Liver (tissue), 9 donors: Measurements from ENCODE around the gene IQGAP2. TPM values are rescaled to one million over a fixed set of nuclear protein-coding genes. Genes with fewer than 3 reads are reported as not detected.

Experiments used
- DNase-seq: peaks from one replicate; pipeline ENCODE4 v3.0.0-alpha.2; 2017; ENCODE audit warnings: low spot score
- H3K27ac ChIP-seq, 2 donors: one replicate each; pipeline ENCODE4 v1.7.0; 2013; ENCODE audit warnings: inconsistent platforms in 2 of 2, low read length in 2 of 2, control low read depth in 1 of 2, low read depth in 1 of 2, mild to moderate bottlenecking in 1 of 2
- H3K27me3 ChIP-seq, 4 donors: one replicate each; pipeline versions ENCODE4 v1.6.1 to v1.7.0; 2013; ENCODE audit warnings: low read length in 3 of 4, inconsistent platforms in 1 of 4, mild to moderate bottlenecking in 1 of 4, moderate library complexity in 1 of 4; ENCODE audit not compliant: control insufficient read depth in 4 of 4, insufficient read depth in 4 of 4
- H3K36me3 ChIP-seq, 4 donors: one replicate each; pipeline versions ENCODE4 v1.6.1 to v1.7.0; 2013; ENCODE audit warnings: low read length in 3 of 4, mild to moderate bottlenecking in 3 of 4, low read depth in 1 of 4, moderate library complexity in 1 of 4; ENCODE audit not compliant: control insufficient read depth in 4 of 4, insufficient read depth in 3 of 4
- H3K4me1 ChIP-seq, 4 donors: one replicate each; pipeline versions ENCODE4 v1.6.1 to v1.7.0; 2013; ENCODE audit warnings: low read length in 3 of 4, mild to moderate bottlenecking in 3 of 4, moderate library complexity in 1 of 4; ENCODE audit not compliant: control insufficient read depth in 4 of 4, insufficient read depth in 4 of 4
- H3K4me3 ChIP-seq, 3 donors: one replicate each; pipeline versions ENCODE4 v1.6.1 to v1.7.0; 2013; ENCODE audit warnings: low read length in 3 of 3, control low read depth in 1 of 3, low read depth in 1 of 3, mild to moderate bottlenecking in 1 of 3
- H3K9ac ChIP-seq, 2 donors: one replicate each; pipeline ENCODE4 v1.7.0; 2013; ENCODE audit warnings: low read length in 2 of 2, mild to moderate bottlenecking in 2 of 2, moderate library complexity in 2 of 2, control low read depth in 1 of 2, low read depth in 1 of 2
- H3K9me3 ChIP-seq, 4 donors: one replicate each; pipeline versions ENCODE4 v1.6.1 to v1.7.0; 2013; ENCODE audit warnings: low read length in 3 of 4; ENCODE audit not compliant: control insufficient read depth in 4 of 4
- ATF3 ChIP-seq: IDR thresholded peaks from 2 replicates; pipeline ENCODE4 v1.6.1; 2016; ENCODE audit warnings: antibody characterized with exemption
- EGR1 ChIP-seq, 2 donors: IDR thresholded peaks; 2 replicates each; pipeline ENCODE4 v1.6.1; 2016 to 2018; ENCODE audit warnings: antibody characterized with exemption in 2 of 2, low read depth in 2 of 2
- FOXA1 ChIP-seq: IDR thresholded peaks from 2 replicates; pipeline ENCODE4 v1.6.1; 2016; ENCODE audit warnings: antibody characterized with exemption
- FOXA2 ChIP-seq: IDR thresholded peaks from 2 replicates; pipeline ENCODE4 v1.6.1; 2016; ENCODE audit warnings: antibody characterized with exemption
- GABPA ChIP-seq, 2 donors: IDR thresholded peaks in 1 of 2; conservative IDR thresholded peaks in 1 of 2; 2 replicates each; pipeline ENCODE4 v1.6.1; 2016; ENCODE audit warnings: antibody characterized with exemption in 2 of 2, mild to moderate bottlenecking in 1 of 2, moderate library complexity in 1 of 2
- HNF4A ChIP-seq, 2 donors: conservative IDR thresholded peaks; 2 replicates each; pipeline ENCODE4 v1.6.1; 2016; ENCODE audit warnings: antibody characterized with exemption in 2 of 2, mild to moderate bottlenecking in 2 of 2
- HNF4G ChIP-seq: IDR thresholded peaks from 2 replicates; pipeline ENCODE4 v1.6.1; 2016; ENCODE audit warnings: antibody characterized with exemption
- JUND ChIP-seq, 2 donors: IDR thresholded peaks; 2 replicates each; pipeline ENCODE4 v1.6.1; 2016; ENCODE audit warnings: antibody characterized with exemption in 2 of 2
- MAX ChIP-seq: IDR thresholded peaks from 2 replicates; pipeline ENCODE4 v1.6.1; 2016; ENCODE audit warnings: antibody characterized with exemption
- NR2F2 ChIP-seq: IDR thresholded peaks from 2 replicates; pipeline ENCODE4 v1.6.1; 2016; ENCODE audit warnings: antibody characterized with exemption
- RAD21 ChIP-seq, 2 donors: IDR thresholded peaks; 2 replicates each; pipeline ENCODE4 v1.6.1; 2016; ENCODE audit warnings: antibody characterized with exemption in 2 of 2, mild to moderate bottlenecking in 2 of 2
- REST ChIP-seq: IDR thresholded peaks from 2 replicates; pipeline ENCODE4 v1.6.1; 2016; ENCODE audit warnings: antibody characterized with exemption, mild to moderate bottlenecking
- RXRA ChIP-seq, 2 donors: IDR thresholded peaks; 2 replicates each; pipeline ENCODE4 v1.6.1; 2017 to 2018; ENCODE audit warnings: antibody characterized with exemption in 2 of 2, mild to moderate bottlenecking in 1 of 2
- SP1 ChIP-seq: IDR thresholded peaks from 2 replicates; pipeline ENCODE4 v1.6.1; 2018; ENCODE audit warnings: antibody characterized with exemption, mild to moderate bottlenecking
- TAF1 ChIP-seq: conservative IDR thresholded peaks from 2 replicates; pipeline ENCODE4 v1.6.1; 2016; ENCODE audit warnings: antibody characterized with exemption, mild to moderate bottlenecking
- YY1 ChIP-seq: IDR thresholded peaks from 2 replicates; pipeline ENCODE4 v1.6.1; 2016; ENCODE audit warnings: antibody characterized with exemption, mild to moderate bottlenecking
- ZBTB33 ChIP-seq: IDR thresholded peaks from 2 replicates; pipeline ENCODE4 v1.6.1; 2016; ENCODE audit warnings: antibody characterized with exemption
- WGBS: extraction: QIAGEN DNeasy Blood & Tissue Kit; methylation state at CpG from one replicate; pipeline ENCODE4 v1.1.7; 2013; 5-methylcytosine and 5-hydroxymethylcytosine counted together
- polyA plus RNA-seq, 2 donors: library from polyadenylated mRNA; stranded (reverse) in 1 of 2; unstranded in 1 of 2; fragments of 200-250 nt in 1 of 2; fragments of >200 nt in 1 of 2; fragmentation: Nextera tagmentation in 1 of 2; extraction: Ambion mirVana in 1 of 2; gene quantifications; one replicate each; pipeline versions ENCODE4 v1.2.1 to v1.2.3, GENCODE V29; 2013 to 2015
- total RNA-seq, 2 donors: library from RNA; depleted of rRNA; stranded (reverse); fragments of >200 nt; gene quantifications; one replicate each; pipeline ENCODE4 v1.2.3, GENCODE V29; 2014
- TF ChIP-seq, protein P1 (sequence below): fragments of 150-350 bp; IDR thresholded peaks from 2 replicates; pipeline ENCODE4 v1.5.1; 2017; ENCODE audit warnings: improper control_type of control experiment, low read depth, low read length; ENCODE audit not compliant: missing input control
- donor health status: healthy.
- donor health status: healthy.
- donor health status: healthy.
- donor health status: healthy.
- donor health status: healthy.

IQGAP2 gene
- total and polyA plus RNA-seq, 4 donors = 41.5 to 205 (median 102) TPM

GRCh38 chr5:76425928-76426804 is 23.1 kb downstream of the IQGAP2 start:
- Histone ChIP-seq H3K4me3 (no peak overlapping the region), H3K4me1 (peaks cover 6 to 38% (median 28%) of the 10 kb centered on the region in 4 donors), H3K27ac (no peak overlapping the region), H3K9me3 (no peaks in the 10 kb centered on the region), H3K9ac (no peak overlapping the region), H3K27me3 (no peaks in the 10 kb centered on the region), H3K36me3 (no peaks in the 10 kb centered on the region)
- TF ChIP-seq, protein P1, sequence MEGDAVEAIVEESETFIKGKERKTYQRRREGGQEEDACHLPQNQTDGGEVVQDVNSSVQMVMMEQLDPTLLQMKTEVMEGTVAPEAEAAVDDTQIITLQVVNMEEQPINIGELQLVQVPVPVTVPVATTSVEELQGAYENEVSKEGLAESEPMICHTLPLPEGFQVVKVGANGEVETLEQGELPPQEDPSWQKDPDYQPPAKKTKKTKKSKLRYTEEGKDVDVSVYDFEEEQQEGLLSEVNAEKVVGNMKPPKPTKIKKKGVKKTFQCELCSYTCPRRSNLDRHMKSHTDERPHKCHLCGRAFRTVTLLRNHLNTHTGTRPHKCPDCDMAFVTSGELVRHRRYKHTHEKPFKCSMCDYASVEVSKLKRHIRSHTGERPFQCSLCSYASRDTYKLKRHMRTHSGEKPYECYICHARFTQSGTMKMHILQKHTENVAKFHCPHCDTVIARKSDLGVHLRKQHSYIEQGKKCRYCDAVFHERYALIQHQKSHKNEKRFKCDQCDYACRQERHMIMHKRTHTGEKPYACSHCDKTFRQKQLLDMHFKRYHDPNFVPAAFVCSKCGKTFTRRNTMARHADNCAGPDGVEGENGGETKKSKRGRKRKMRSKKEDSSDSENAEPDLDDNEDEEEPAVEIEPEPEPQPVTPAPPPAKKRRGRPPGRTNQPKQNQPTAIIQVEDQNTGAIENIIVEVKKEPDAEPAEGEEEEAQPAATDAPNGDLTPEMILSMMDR = no peak
- TF ChIP-seq NR2F2 (no peak), REST (no peak), JUND (IDR thresholded peaks at IDR 0.05) (no peak), RXRA (IDR thresholded peaks at IDR 0.05) (no peak), ZBTB33 (no peak), SP1 (no peak), FOXA1 (no peak), MAX (no peak), TAF1 (no peak), EGR1 (IDR thresholded peaks at IDR 0.05; ENCODE audit: low read depth in 2 of 2) (no peak), HNF4A (conservative IDR thresholded peaks at IDR 0.05) (no peak), ATF3 (no peak), GABPA (IDR thresholded peaks at IDR 0.05 in 1 of 2, conservative IDR thresholded peaks at IDR 0.05 in 1 of 2) (no peak), YY1 (no peak), HNF4G (no peak), FOXA2 (no peak), RAD21 (IDR thresholded peaks at IDR 0.05) (no peak)
- 73% methylated on average over 12 of the region's 12 CpGs for WGBS
- DNase-seq = no peak
